Erythroblast (primary cell): ENCODE measurements around the gene SPC25.

Experiments
- GATA1 ChIP-seq: IDR thresholded peaks from 2 replicates; pipeline ENCODE4 v1.6.1; 2011; ENCODE audit warnings: low read depth, mild to moderate bottlenecking, control low read depth, low read length, moderate library complexity
- POLR2A ChIP-seq: IDR thresholded peaks from 2 replicates; pipeline ENCODE4 v1.6.1; 2011; ENCODE audit warnings: mild to moderate bottlenecking, low read length

DNA sequence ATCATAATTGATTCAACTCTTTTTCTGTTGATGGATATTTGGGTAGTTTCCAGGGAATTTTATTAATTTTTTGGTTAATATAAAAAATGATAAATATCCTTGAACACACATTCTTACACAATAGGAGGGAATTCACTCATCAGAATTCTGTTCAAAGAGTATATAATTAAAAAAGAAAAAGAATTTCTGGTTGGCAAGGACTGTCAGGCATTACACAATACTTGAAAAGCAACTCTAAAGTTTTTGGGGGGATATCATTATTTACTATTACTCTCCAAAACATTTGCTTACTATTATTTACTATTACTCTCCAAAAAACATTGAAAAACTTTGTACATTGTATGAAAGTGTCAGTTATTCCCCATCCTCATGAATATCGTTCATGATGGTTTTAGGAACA is 48.8 kb upstream of the SPC25 start:
- TF ChIP-seq GATA1 (no peak), POLR2A (no peak)
